ENCODE measurements around the gene CREBL2. TPM values are rescaled to one million over a fixed set of nuclear protein-coding genes. Genes with fewer than 3 reads are reported as not detected.

The CREBL2 gene
- total and polyA plus RNA-seq, 10 donors = 14.3 to 76.0 (median 49.2) TPM

DNA sequence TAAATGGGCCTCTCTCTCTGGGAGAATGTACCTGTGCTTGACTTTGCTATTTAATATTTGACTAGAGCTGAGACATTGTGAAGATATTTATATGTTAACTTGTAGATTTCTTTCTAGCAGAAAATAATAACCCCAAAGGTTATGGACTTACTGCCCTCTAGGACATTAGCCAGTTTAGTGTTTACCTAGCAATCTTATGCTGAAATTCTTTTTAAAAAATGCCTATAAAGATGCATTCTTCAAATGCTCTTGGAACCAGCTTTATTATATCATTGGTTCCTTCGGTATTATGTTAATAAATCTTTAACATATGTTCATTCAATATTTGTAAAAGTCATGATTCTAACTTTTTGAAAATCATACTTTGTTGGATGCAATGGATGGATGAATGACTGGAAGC lies 56.3 kb downstream of the CREBL2 start:
- H3K4me1 ChIP-seq = no peaks in the 10 kb centered on the region
- TF ChIP-seq POLR2A (IDR thresholded peaks at IDR 0.05) (no peak), POLR2AphosphoS5 (IDR thresholded peaks at IDR 0.05) (no peak)
- TF ChIP-seq, protein P1, sequence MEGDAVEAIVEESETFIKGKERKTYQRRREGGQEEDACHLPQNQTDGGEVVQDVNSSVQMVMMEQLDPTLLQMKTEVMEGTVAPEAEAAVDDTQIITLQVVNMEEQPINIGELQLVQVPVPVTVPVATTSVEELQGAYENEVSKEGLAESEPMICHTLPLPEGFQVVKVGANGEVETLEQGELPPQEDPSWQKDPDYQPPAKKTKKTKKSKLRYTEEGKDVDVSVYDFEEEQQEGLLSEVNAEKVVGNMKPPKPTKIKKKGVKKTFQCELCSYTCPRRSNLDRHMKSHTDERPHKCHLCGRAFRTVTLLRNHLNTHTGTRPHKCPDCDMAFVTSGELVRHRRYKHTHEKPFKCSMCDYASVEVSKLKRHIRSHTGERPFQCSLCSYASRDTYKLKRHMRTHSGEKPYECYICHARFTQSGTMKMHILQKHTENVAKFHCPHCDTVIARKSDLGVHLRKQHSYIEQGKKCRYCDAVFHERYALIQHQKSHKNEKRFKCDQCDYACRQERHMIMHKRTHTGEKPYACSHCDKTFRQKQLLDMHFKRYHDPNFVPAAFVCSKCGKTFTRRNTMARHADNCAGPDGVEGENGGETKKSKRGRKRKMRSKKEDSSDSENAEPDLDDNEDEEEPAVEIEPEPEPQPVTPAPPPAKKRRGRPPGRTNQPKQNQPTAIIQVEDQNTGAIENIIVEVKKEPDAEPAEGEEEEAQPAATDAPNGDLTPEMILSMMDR (IDR thresholded peaks at IDR 0.05 in 8 of 11, conservative IDR thresholded peaks at IDR 0.05 in 3 of 11) = no peak
- 93 to 98% (median 95%) methylated on average over 1 of the region's 1 CpG for WGBS, 5 donors
- no peak for DNase-seq
- H3K27me3 ChIP-seq (replicated peaks in 1 of 7) = no peaks in the 10 kb centered on the region
- no peak overlapping the region for H3K27ac ChIP-seq
- intact Hi-C loops (cut with DNase I; ENCODE audit: low total_unique reads) = no loop called here
- no peaks in the 10 kb centered on the region for H3K36me3 ChIP-seq
- no peak overlapping the region for H3K4me3 ChIP-seq
- H3K9me3 ChIP-seq = no peaks in the 10 kb centered on the region

DNA sequence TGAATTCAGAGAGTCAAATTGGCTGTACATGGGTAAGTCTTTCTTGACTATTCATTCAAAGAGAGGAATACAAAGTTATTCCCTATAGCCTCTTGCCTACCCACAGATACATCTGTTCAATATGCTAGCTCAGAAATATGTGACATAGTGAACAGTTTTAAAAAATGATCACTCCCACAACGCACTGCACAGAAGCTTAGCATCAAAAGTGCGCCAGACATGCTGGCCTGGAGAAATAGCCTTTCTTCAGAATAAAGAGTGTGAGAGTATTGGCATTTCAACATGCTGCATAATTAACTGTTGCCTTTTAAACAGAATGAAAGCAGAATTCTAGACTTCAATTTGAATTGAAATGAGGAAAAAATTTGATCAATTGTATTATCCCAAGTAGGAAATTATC lies 57.3 kb downstream of the CREBL2 start:
- TF ChIP-seq, protein P1 (IDR thresholded peaks at IDR 0.05 in 8 of 11, conservative IDR thresholded peaks at IDR 0.05 in 3 of 11) = no peak
- TF ChIP-seq POLR2A (IDR thresholded peaks at IDR 0.05) = no peak
- TF ChIP-seq POLR2AphosphoS5 (IDR thresholded peaks at IDR 0.05) = no peak
- DNase-seq = no peak
- Histone ChIP-seq H3K9me3 (no peaks in the 10 kb centered on the region), H3K36me3 (no peaks in the 10 kb centered on the region), H3K27me3 (replicated peaks in 1 of 7) (no peaks in the 10 kb centered on the region), H3K4me1 (no peaks in the 10 kb centered on the region), H3K4me3 (no peak overlapping the region), H3K27ac (no peak overlapping the region)
- intact Hi-C loops (cut with DNase I; ENCODE audit: low total_unique reads) = no loop called here
- WGBS, 5 donors = 92 to 98% (median 95%) methylated on average over 2 of the region's 2 CpGs

DNA sequence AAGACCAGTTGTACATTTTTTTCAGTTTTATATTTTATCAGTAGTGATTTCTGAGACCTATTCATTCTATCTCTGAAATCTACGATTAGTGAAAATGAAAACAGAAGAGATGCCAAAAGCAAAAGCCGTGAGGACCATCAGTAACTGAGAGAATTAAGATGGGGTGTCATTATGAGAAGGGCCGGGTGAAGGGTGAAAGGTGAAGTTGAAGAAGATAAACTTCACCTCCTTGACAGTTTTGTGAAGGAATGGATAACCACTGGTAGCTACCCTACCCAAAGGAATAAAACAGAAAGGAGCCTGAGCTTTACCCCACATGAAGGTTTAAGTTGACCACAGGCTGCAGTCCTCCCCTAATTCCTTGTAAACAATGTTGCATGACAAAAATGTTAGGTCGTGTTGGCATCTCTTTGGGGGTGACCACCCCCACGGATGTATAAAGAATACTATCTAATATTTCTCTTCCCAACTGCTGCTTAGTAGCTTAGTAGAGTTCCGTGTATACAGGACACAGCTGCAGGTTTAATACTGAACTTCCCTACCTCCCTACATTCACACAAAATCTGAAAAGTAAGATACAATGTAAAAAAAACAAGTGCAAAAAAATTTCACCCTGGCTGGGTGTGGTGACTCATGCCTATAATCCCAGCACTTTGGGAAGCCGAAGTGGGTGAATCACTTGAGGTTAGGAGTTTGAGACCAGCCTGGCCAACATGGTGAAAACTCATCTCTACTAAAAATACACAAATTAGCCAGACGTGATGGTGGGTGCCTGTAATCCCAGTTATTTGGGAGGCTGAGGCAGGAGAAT lies 60.4 kb downstream of the CREBL2 start:
- no peak for TF ChIP-seq POLR2AphosphoS5 (IDR thresholded peaks at IDR 0.05)
- TF ChIP-seq, protein P1 (IDR thresholded peaks at IDR 0.05 in 8 of 11, conservative IDR thresholded peaks at IDR 0.05 in 3 of 11) = no peak
- Histone ChIP-seq H3K4me3 (no peak overlapping the region), H3K27me3 (replicated peaks in 1 of 7) (no peaks in the 10 kb centered on the region), H3K9me3 (no peaks in the 10 kb centered on the region), H3K4me1 (no peaks in the 10 kb centered on the region), H3K36me3 (no peaks in the 10 kb centered on the region), H3K27ac (no peak overlapping the region)
- intact Hi-C loops (cut with DNase I; ENCODE audit: low total_unique reads) = no loop called here
- DNase-seq = no peak
- WGBS, 5 donors = 70 to 93% (median 82%) methylated on average over 8 of the region's 8 CpGs

DNA sequence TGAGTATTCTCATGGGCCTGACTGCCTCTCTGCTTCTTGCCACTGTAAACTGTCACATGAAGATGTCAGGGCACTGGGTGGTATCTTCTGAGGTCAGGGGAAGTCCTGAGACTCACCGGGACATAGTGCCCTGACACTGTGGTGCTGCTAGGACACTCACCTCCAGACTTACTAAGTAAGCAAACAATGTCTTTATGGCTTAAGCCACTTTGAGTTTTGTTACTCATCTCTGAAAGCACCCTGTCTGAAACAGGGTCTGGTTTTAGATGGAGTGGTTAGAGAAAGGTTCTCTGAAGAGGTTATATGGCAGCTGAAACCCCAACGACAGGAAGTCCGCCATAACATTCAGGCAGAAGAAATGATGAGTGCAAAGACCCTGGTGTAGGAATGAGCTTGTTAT lies 61.6 kb downstream of the CREBL2 start:
- H3K9me3 ChIP-seq = no peaks in the 10 kb centered on the region
- intact Hi-C loops (cut with DNase I; ENCODE audit: low total_unique reads) = no loop called here
- 61 to 93% (median 82%) methylated on average over 3 of the region's 3 CpGs for WGBS, 5 donors
- H3K27ac ChIP-seq = no peak overlapping the region
- H3K4me1 ChIP-seq = no peaks in the 10 kb centered on the region
- H3K27me3 ChIP-seq (replicated peaks in 1 of 7) = no peaks in the 10 kb centered on the region
- H3K36me3 ChIP-seq = no peaks in the 10 kb centered on the region
- DNase-seq = no peak
- TF ChIP-seq POLR2AphosphoS5 (IDR thresholded peaks at IDR 0.05) (no peak), POLR2A (IDR thresholded peaks at IDR 0.05) (no peak)
- TF ChIP-seq, protein P1 (IDR thresholded peaks at IDR 0.05 in 8 of 11, conservative IDR thresholded peaks at IDR 0.05 in 3 of 11) = no peak
- H3K4me3 ChIP-seq = no peak overlapping the region

All from spleen (tissue), 11 donors.